Ectodermal cell (in vitro differentiated cells): Measurements from ENCODE around the gene HMSD.

Experiments
- H3K27ac ChIP-seq: 2 replicates; pipeline ENCODE4 v1.7.0; 2013; ENCODE audit warnings: mild to moderate bottlenecking, low read depth, low read length; ENCODE audit not compliant: insufficient read depth, poor library complexity, severe bottlenecking
- H3K27me3 ChIP-seq: 2 replicates; pipeline ENCODE4 v1.7.0; 2013; ENCODE audit warnings: mild to moderate bottlenecking, low read length; ENCODE audit not compliant: insufficient read depth, control insufficient read depth, poor library complexity, severe bottlenecking
- H3K36me3 ChIP-seq: one replicate; pipeline ENCODE4 v1.7.0; 2013; ENCODE audit warnings: low read length; ENCODE audit not compliant: control insufficient read depth, insufficient read depth
- H3K4me1 ChIP-seq: one replicate; pipeline ENCODE4 v1.7.0; 2013; ENCODE audit warnings: low read length; ENCODE audit not compliant: control insufficient read depth, insufficient read depth
- H3K4me3 ChIP-seq: 2 replicates; pipeline ENCODE4 v1.7.0; 2013; ENCODE audit warnings: low read depth, low read length, control low read depth; ENCODE audit not compliant: insufficient read depth
- H3K9me3 ChIP-seq: 2 replicates; pipeline ENCODE4 v1.7.0; 2013; ENCODE audit warnings: mild to moderate bottlenecking, low read length, moderate library complexity; ENCODE audit not compliant: control insufficient read depth
- WGBS, 2 experiments: methylation state at CpG; one replicate each; pipeline ENCODE4 v1.1.7; 2013; ENCODE audit warnings: missing lambda C conversion rate in 2 of 2; 5-methylcytosine and 5-hydroxymethylcytosine counted together

HMSD gene

DNA sequence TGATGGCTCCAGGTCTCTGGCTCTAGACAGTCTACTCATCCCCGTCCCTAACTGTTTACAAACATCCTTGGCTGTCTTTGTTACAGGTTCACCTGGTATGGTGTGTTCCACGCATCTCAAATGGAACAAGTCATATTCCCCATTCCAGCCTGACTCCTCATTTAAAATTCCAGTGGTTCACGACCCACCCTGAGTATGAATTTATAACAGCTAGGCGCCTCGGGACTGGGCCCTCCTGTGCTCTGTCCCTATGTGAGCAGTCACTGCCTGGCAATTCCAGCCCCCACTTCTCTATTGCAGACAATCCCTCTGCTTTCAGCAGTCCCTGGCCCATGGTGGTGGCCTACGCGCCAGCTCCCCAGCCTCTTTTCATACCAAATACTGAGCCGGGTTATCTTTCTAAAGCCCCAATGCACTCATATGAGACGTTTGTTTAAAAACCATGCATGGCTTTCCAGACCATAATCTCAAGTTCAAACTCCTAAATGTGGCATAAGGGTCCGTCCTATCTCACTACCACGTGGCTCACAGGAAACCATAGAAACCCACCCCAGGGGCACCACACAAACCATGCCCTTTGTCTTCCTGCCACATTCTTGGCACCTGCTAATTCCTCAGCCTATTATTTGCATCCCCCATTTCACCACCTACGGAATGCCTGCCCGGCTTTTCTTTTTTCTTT is 22.4 kb downstream of the HMSD start:
- Histone ChIP-seq H3K27ac (no peak overlapping the region), H3K36me3 (no peaks in the 10 kb centered on the region), H3K27me3 (peaks cover 20% of the 10 kb centered on the region), H3K4me3 (peak overlapping the region; percentile 76), H3K9me3 (no peaks in the 10 kb centered on the region), H3K4me1 (no peaks in the 10 kb centered on the region)
- 82 to 89% methylated on average over 11 of the region's 13 CpGs for WGBS, 2 experiments

- H3K27ac ChIP-seq: no peak overlapping the region
These were observed 22.9 kb downstream of the HMSD start for GRCh38 chr18:63972002-63972376.

DNA sequence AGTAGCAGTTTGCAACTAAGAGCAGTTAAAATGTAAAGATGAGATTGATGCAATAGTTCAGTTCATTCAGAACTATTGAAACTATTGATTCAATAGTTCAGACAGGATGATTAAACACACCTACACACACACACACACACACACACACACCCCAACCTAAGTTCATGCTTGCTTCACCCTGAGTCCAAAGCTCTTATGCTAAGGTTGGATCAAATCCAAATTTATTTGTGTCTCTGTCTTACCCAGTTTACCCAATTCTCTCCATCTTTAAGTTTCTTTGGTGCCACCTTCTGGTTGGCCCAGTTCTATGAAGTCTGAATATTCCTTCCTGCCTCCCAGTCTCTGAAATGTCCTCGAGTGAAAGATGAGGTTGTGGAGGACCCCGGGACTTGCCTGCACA is 25.9 kb downstream of the HMSD start:
- Histone ChIP-seq H3K36me3 (no peaks in the 10 kb centered on the region), H3K9me3 (no peaks in the 10 kb centered on the region), H3K27ac (no peak overlapping the region), H3K27me3 (peaks cover 20% of the 10 kb centered on the region), H3K4me1 (no peaks in the 10 kb centered on the region), H3K4me3 (no peak overlapping the region)
- 0 to 53% methylated on average over 1 to 2 of the region's 2 CpGs for WGBS, 2 experiments

More at GRCh38 chr18:63972002-63972376, 22.9 kb downstream of the HMSD start:
- 90 to 93% methylated on average over 3 to 5 of the region's 5 CpGs for WGBS, 2 experiments
- Histone ChIP-seq H3K4me3 (no peak overlapping the region), H3K36me3 (no peaks in the 10 kb centered on the region), H3K9me3 (no peaks in the 10 kb centered on the region), H3K4me1 (no peaks in the 10 kb centered on the region), H3K27me3 (peaks cover 20% of the 10 kb centered on the region)

DNA sequence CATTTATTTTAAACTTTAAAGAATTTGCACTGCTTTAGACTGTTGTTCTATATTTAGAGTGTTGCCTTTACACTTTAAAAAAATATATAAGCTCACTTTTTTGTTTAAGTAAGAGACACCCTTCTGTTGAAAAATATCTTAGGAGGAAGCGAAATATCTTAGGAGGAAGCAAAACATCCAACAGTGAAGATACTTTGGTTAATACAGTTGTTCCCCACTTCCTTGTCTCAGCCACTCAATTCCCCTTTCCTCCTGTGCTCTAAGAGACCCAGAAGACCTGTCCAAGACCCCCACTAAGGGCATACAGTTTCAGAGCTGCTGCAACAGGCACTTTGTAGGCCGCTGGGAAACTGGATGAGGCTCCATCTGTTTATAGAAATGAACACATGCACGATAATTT is 26.5 kb downstream of the HMSD start:
- no peak overlapping the region for H3K4me3 ChIP-seq
- H3K27me3 ChIP-seq: peaks cover 20% of the 10 kb centered on the region
- 89 to 95% methylated on average over 3 of the region's 3 CpGs for WGBS, 2 experiments
- no peak overlapping the region for H3K27ac ChIP-seq
- no peaks in the 10 kb centered on the region for H3K9me3 ChIP-seq
- H3K36me3 ChIP-seq: no peaks in the 10 kb centered on the region
- H3K4me1 ChIP-seq: no peaks in the 10 kb centered on the region

DNA sequence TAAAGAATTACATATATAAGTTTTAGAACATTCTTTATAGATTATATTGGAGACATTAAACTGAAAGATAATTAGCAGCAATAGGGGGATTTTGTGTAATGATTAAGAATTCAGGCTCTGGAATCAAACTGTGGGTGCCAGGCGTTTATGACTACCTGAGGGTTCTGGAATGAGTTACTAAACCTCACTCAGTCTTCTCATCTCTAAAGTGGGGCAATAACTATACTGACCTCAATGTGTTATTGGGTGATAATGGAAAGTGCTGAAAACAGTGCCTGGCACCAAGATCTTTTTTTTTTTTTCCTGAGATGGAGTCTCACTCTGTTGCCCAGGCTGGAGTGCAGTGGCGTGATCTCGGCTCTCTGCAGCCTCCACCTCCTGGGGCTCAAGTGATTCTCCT is 27.9 kb downstream of the HMSD start:
- H3K36me3 ChIP-seq: no peaks in the 10 kb centered on the region
- no peak overlapping the region for H3K27ac ChIP-seq
- H3K27me3 ChIP-seq: peaks cover 20% of the 10 kb centered on the region
- no peaks in the 10 kb centered on the region for H3K4me1 ChIP-seq
- H3K4me3 ChIP-seq: no peak overlapping the region
- no peaks in the 10 kb centered on the region for H3K9me3 ChIP-seq
- 87 to 92% methylated on average over 3 of the region's 3 CpGs for WGBS, 2 experiments

DNA sequence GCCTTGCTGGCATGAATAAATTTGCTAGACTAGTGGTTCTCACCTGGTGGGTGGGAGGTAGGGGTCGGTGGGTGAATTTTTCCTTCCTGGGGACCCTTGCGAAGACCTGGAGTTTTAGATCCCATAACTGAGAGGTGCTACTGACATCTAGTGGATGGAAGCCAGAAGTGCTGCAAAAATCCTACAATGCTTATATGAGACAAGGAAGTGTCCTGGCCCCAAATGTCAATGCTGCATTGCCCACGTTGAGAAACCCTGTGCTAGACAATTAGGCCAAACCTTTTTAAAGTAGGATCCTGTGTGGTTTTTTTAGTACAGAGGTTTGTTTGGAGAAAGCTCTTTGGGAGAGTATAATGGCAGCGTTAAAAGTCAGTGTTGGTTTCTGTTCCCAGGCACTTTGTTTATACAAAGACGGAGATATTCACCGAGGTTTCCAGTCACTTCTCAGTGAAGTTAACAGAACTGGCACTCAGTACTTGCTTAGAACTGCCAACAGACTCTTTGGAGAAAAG is 30.4 kb downstream of the HMSD start:
- no peaks in the 10 kb centered on the region for H3K4me1 ChIP-seq
- H3K27ac ChIP-seq: no peak overlapping the region
- WGBS, 2 experiments: 33 to 39% methylated on average over 6 of the region's 6 CpGs
- H3K27me3 ChIP-seq: peaks cover 14% of the 10 kb centered on the region
- no peaks in the 10 kb centered on the region for H3K9me3 ChIP-seq
- H3K4me3 ChIP-seq: no peak overlapping the region
- no peaks in the 10 kb centered on the region for H3K36me3 ChIP-seq

DNA sequence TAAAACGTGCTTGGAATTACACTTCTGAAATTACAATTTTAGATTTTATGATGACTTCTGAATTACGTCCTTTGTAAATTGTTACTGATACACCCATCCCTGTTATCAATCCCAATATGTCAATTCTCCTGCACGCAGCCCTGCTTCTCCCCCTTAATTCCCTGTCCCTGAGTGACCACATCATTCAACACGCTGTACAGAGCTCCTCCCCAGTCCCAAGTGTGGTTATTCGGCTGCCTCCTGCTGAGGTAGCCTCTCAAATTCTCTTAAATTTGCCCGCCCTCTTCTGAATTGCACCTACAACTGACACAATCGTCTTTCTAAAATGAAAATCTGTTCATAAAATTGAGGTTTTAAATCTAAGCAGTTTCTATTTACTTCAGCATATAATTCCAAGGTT is 30.9 kb downstream of the HMSD start:
- Histone ChIP-seq H3K4me1 (no peaks in the 10 kb centered on the region), H3K27ac (no peak overlapping the region), H3K9me3 (no peaks in the 10 kb centered on the region), H3K36me3 (no peaks in the 10 kb centered on the region), H3K27me3 (peaks cover 9% of the 10 kb centered on the region), H3K4me3 (no peak overlapping the region)
- 87 to 88% methylated on average over 6 to 7 of the region's 7 CpGs for WGBS, 2 experiments

DNA sequence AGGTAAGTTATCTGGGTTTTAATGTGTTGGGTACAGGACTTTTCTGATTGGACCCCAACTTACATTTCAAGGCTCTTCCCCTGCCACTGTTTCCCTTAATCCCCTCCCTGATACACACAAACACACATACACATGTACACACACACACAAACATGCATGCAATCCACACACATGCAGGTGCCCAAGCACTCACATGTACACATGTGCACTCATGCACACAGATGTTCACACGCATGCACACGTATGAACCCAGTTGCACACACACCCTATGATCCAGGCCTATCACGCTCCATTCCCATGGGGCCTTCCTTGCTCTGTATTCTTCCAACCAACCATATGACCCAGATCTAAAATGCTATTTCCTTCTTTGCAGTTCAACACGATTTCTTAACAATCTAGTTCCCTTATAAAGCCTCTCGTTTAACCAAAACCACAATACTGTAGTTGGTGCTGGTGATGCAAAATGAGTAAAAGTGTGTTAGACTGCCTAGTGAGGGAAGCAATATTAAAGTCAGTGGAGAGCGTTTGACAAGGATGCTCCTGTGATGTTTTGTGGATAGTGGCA is 31.9 kb downstream of the HMSD start:
- H3K9me3 ChIP-seq: no peaks in the 10 kb centered on the region
- no peak overlapping the region for H3K4me3 ChIP-seq
- no peaks in the 10 kb centered on the region for H3K27me3 ChIP-seq
- H3K27ac ChIP-seq: no peak overlapping the region
- H3K36me3 ChIP-seq: no peaks in the 10 kb centered on the region
- no peaks in the 10 kb centered on the region for H3K4me1 ChIP-seq
- 93 to 94% methylated on average over 5 to 6 of the region's 6 CpGs for WGBS, 2 experiments

- no peak overlapping the region for H3K27ac ChIP-seq
- H3K9me3 ChIP-seq: no peaks in the 10 kb centered on the region
- no peaks in the 10 kb centered on the region for H3K4me1 ChIP-seq
- no peaks in the 10 kb centered on the region for H3K27me3 ChIP-seq
- H3K4me3 ChIP-seq: no peak overlapping the region
- no peaks in the 10 kb centered on the region for H3K36me3 ChIP-seq
- 90 to 91% methylated on average over 2 of the region's 2 CpGs for WGBS, 2 experiments
These were observed 32.6 kb downstream of the HMSD start for GRCh38 chr18:63981719-63982118.

DNA sequence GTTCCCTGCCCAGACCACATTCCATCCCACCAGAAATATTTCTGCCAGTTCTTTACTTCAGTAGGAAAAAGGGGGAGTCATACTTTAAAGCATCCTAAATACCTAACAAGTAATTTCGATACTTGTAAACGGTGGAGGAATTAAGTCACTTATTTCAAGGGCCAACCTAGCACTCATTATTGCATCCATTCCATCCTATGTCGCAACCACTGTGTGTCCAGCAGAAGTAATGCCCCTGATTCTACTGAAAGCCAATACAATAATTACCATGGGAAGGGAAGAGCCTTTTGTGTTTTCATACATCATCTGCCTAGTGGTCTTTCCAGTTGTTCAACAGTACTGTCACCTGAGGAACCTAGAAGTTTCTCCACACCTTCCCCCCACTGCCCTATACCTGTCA is 33.3 kb downstream of the HMSD start:
- 92 to 96% methylated on average over 3 of the region's 3 CpGs for WGBS, 2 experiments
- no peaks in the 10 kb centered on the region for H3K4me1 ChIP-seq

More for the DNA sequence above, 33.3 kb downstream of the HMSD start:
- H3K27me3 ChIP-seq: no peaks in the 10 kb centered on the region
- no peak overlapping the region for H3K27ac ChIP-seq
- H3K9me3 ChIP-seq: no peaks in the 10 kb centered on the region
- H3K4me3 ChIP-seq: no peak overlapping the region
- no peaks in the 10 kb centered on the region for H3K36me3 ChIP-seq
